Suprapubic skin (tissue), 4 donors: ENCODE data around the gene LRMDA.

Experiments used
- POLR2A ChIP-seq, 2 donors: fragments of 450-650 bp; IDR thresholded peaks; one replicate each; pipeline ENCODE4 v1.6.1; 2017; ENCODE audit warnings: antibody characterized with exemption in 2 of 2, mild to moderate bottlenecking in 2 of 2, moderate library complexity in 2 of 2
- POLR2AphosphoS5 ChIP-seq, 3 donors: sonication (generic); formaldehyde crosslinking; IDR thresholded peaks; one replicate each; pipeline ENCODE4 v1.6.1; 2017; ENCODE audit warnings: antibody characterized with exemption in 3 of 3

- TF ChIP-seq POLR2A (IDR thresholded peaks at IDR 0.05) = no peak
- TF ChIP-seq POLR2AphosphoS5 (IDR thresholded peaks at IDR 0.05) = no peak
Measured at GRCh38 chr10:75464478-75465449, 33.3 kb downstream of the LRMDA start.
